IPS-15b (cell line): ENCODE results near the gene ISOC1.

Experiments
- H3K27me3 ChIP-seq: one replicate; pipeline ENCODE4 v1.6.1; 2013; ENCODE audit warnings: low read length; ENCODE audit not compliant: control insufficient read depth, insufficient read depth
- H3K36me3 ChIP-seq: one replicate; pipeline ENCODE4 v1.6.1; 2013; ENCODE audit warnings: low read length; ENCODE audit not compliant: control insufficient read depth, insufficient read depth
- H3K4me1 ChIP-seq: one replicate; pipeline ENCODE4 v1.6.1; 2013; ENCODE audit warnings: mild to moderate bottlenecking, low read length; ENCODE audit not compliant: control insufficient read depth, insufficient read depth
- H3K4me3 ChIP-seq: one replicate; pipeline ENCODE4 v1.5.1; 2013; ENCODE audit warnings: low read depth, low read length
- H3K9ac ChIP-seq: one replicate; pipeline ENCODE4 v1.6.1; 2013; ENCODE audit warnings: low read depth, mild to moderate bottlenecking, low read length
- H3K9me3 ChIP-seq: one replicate; pipeline ENCODE4 v1.6.1; 2013; ENCODE audit warnings: mild to moderate bottlenecking, low read length; ENCODE audit not compliant: control insufficient read depth, insufficient read depth

ISOC1 gene

GRCh38 chr5:129094087-129094923 lies at the start of gene ISOC1:
TSS of gene ISOC1 (plus strand) at chr5:129094749. CDS start at chr5:129094767, 18 bp downstream.
- Histone ChIP-seq H3K9me3 (no peaks in the 10 kb centered on the region), H3K4me1 (no peaks in the 10 kb centered on the region)

GRCh38 chr5:129046151-129046550 lies 48.4 kb upstream of the ISOC1 start:
- no peaks in the 10 kb centered on the region for H3K4me1 ChIP-seq
- no peaks in the 10 kb centered on the region for H3K27me3 ChIP-seq
- no peak overlapping the region for H3K4me3 ChIP-seq
- no peaks in the 10 kb centered on the region for H3K36me3 ChIP-seq
- H3K9ac ChIP-seq: no peak overlapping the region
- no peaks in the 10 kb centered on the region for H3K9me3 ChIP-seq

More at GRCh38 chr5:129094087-129094923, at the start of gene ISOC1:
- Histone ChIP-seq H3K4me3 (peak within 1 kb of the TSS; percentile 87), H3K36me3 (no peaks in the 10 kb centered on the region), H3K27me3 (peaks cover 45% of the 10 kb centered on the region), H3K9ac (peak within 1 kb of the TSS; percentile 56)

- H3K27me3 ChIP-seq: no peaks in the 10 kb centered on the region
- H3K36me3 ChIP-seq: no peaks in the 10 kb centered on the region
These were observed 46.0 kb upstream of the ISOC1 start for GRCh38 chr5:129048509-129048908.

GRCh38 chr5:129049126-129049799 lies 45.3 kb upstream of the ISOC1 start:
- H3K36me3 ChIP-seq: no peaks in the 10 kb centered on the region
- H3K4me1 ChIP-seq: no peaks in the 10 kb centered on the region
- no peak overlapping the region for H3K9ac ChIP-seq
- no peaks in the 10 kb centered on the region for H3K27me3 ChIP-seq
- H3K9me3 ChIP-seq: no peaks in the 10 kb centered on the region
- H3K4me3 ChIP-seq: no peak overlapping the region

More at GRCh38 chr5:129048509-129048908, 46.0 kb upstream of the ISOC1 start:
- H3K9ac ChIP-seq: no peak overlapping the region
- no peak overlapping the region for H3K4me3 ChIP-seq
- H3K9me3 ChIP-seq: no peaks in the 10 kb centered on the region
- H3K4me1 ChIP-seq: no peaks in the 10 kb centered on the region

- Histone ChIP-seq H3K9ac (no peak overlapping the region), H3K9me3 (no peaks in the 10 kb centered on the region), H3K4me1 (no peaks in the 10 kb centered on the region), H3K27me3 (no peaks in the 10 kb centered on the region), H3K36me3 (no peaks in the 10 kb centered on the region), H3K4me3 (no peak overlapping the region)
These were observed 43.3 kb upstream of the ISOC1 start for GRCh38 chr5:129051283-129051682.

GRCh38 chr5:129053438-129053837 lies 41.1 kb upstream of the ISOC1 start:
- Histone ChIP-seq H3K36me3 (no peaks in the 10 kb centered on the region), H3K9ac (no peak overlapping the region), H3K27me3 (no peaks in the 10 kb centered on the region), H3K4me1 (no peaks in the 10 kb centered on the region), H3K9me3 (no peaks in the 10 kb centered on the region), H3K4me3 (no peak overlapping the region)

GRCh38 chr5:129057329-129057728 lies 37.2 kb upstream of the ISOC1 start:
- Histone ChIP-seq H3K4me1 (no peaks in the 10 kb centered on the region), H3K9me3 (no peaks in the 10 kb centered on the region), H3K9ac (no peak overlapping the region), H3K27me3 (no peaks in the 10 kb centered on the region), H3K36me3 (no peaks in the 10 kb centered on the region), H3K4me3 (no peak overlapping the region)

GRCh38 chr5:129061849-129062248 lies 32.7 kb upstream of the ISOC1 start:
- no peaks in the 10 kb centered on the region for H3K4me1 ChIP-seq
- H3K9ac ChIP-seq: no peak overlapping the region
- no peak overlapping the region for H3K4me3 ChIP-seq
- H3K36me3 ChIP-seq: no peaks in the 10 kb centered on the region
- no peaks in the 10 kb centered on the region for H3K27me3 ChIP-seq
- no peaks in the 10 kb centered on the region for H3K9me3 ChIP-seq

- Histone ChIP-seq H3K36me3 (no peaks in the 10 kb centered on the region), H3K27me3 (no peaks in the 10 kb centered on the region), H3K4me1 (no peaks in the 10 kb centered on the region), H3K9me3 (no peaks in the 10 kb centered on the region), H3K4me3 (no peak overlapping the region), H3K9ac (no peak overlapping the region)
These were observed 31.0 kb upstream of the ISOC1 start for GRCh38 chr5:129063483-129064113.

GRCh38 chr5:129065721-129066120 lies 28.8 kb upstream of the ISOC1 start:
- H3K9ac ChIP-seq: no peak overlapping the region
- no peaks in the 10 kb centered on the region for H3K9me3 ChIP-seq
- no peaks in the 10 kb centered on the region for H3K4me1 ChIP-seq
- H3K4me3 ChIP-seq: no peak overlapping the region
- no peaks in the 10 kb centered on the region for H3K36me3 ChIP-seq
- no peaks in the 10 kb centered on the region for H3K27me3 ChIP-seq

- Histone ChIP-seq H3K36me3 (no peaks in the 10 kb centered on the region), H3K9me3 (no peaks in the 10 kb centered on the region), H3K4me1 (no peaks in the 10 kb centered on the region), H3K27me3 (no peaks in the 10 kb centered on the region), H3K4me3 (no peak overlapping the region), H3K9ac (no peak overlapping the region)
These were observed 26.8 kb upstream of the ISOC1 start for GRCh38 chr5:129067745-129068144.
